Large intestine (tissue), 3 donors: ENCODE results near the gene SLC25A4. TPM values are rescaled to one million over a fixed set of nuclear protein-coding genes. Genes with fewer than 3 reads are reported as not detected.
"Not testable (repeated sequence)": the region's sequence is repeated elsewhere in the genome, so short reads cannot be mapped to it uniquely, and the experiment has no call there.

ENCODE experiments used
- DNase-seq, 2 donors: peaks; one replicate each; pipeline versions ENCODE4 v3.0.0 to v3.0.0-alpha.2; 2013
- H3K27ac ChIP-seq: one replicate; pipeline ENCODE4 v1.5.1; 2013; ENCODE audit warnings: low read length
- H3K27me3 ChIP-seq: 2 replicates; pipeline ENCODE4 v1.6.1; 2013; ENCODE audit warnings: low read length; ENCODE audit not compliant: control insufficient read depth, insufficient read depth
- H3K36me3 ChIP-seq: 2 replicates; pipeline ENCODE4 v1.6.1; 2013; ENCODE audit warnings: low read length; ENCODE audit not compliant: control insufficient read depth, insufficient read depth
- H3K4me1 ChIP-seq: one replicate; pipeline ENCODE4 v1.6.1; 2013; ENCODE audit warnings: low read length; ENCODE audit not compliant: control insufficient read depth, insufficient read depth
- H3K4me3 ChIP-seq: one replicate; pipeline ENCODE4 v1.5.1; 2013; ENCODE audit warnings: low read length
- H3K9me3 ChIP-seq: one replicate; pipeline ENCODE4 v1.6.1; 2013; ENCODE audit warnings: mild to moderate bottlenecking, low read depth, low read length, moderate library complexity; ENCODE audit not compliant: control insufficient read depth
- WGBS: methylation state at CpG from one replicate; pipeline ENCODE4 v1.1.5; 2013; ENCODE audit warnings: low lambda C conversion rate; ENCODE audit not compliant: insufficient coverage; 5-methylcytosine and 5-hydroxymethylcytosine counted together
- polyA plus RNA-seq: library from polyadenylated mRNA; unstranded; fragments of 120-200 nt; gene quantifications from one replicate; pipeline ENCODE4 v1.2.1, GENCODE V29; 2013

Gene SLC25A4
- polyA plus RNA-seq, 1 donor: 34.0 TPM

DNA sequence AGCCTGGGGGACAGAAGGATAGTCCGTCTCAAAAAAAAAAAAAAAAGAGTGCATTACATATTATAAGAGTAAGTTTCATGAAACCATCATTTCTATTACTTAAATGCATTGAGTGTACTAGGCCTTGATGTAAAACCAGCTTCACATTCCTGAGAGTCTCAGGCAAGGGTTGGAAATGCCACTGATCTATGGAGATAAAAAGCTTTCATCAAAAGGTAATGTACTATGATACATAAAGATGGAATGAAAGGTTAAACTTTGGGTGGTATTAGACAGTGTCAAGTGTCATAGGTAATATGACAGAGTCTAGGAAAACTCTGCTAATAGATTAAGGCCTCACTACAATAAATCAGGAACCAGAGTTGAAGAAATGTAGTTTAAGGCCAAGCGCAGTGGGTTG, 53.4 kb downstream of the SLC25A4 start:
- no CpG with 5 or more reads among the region's 2 CpGs for WGBS
- H3K36me3 ChIP-seq: no peaks in the 10 kb centered on the region
- H3K9me3 ChIP-seq: no peaks in the 10 kb centered on the region
- no peak overlapping the region for H3K4me3 ChIP-seq
- no peak overlapping the region for H3K27ac ChIP-seq
- no peak for DNase-seq
- no peaks in the 10 kb centered on the region for H3K4me1 ChIP-seq
- no peaks in the 10 kb centered on the region for H3K27me3 ChIP-seq

DNA sequence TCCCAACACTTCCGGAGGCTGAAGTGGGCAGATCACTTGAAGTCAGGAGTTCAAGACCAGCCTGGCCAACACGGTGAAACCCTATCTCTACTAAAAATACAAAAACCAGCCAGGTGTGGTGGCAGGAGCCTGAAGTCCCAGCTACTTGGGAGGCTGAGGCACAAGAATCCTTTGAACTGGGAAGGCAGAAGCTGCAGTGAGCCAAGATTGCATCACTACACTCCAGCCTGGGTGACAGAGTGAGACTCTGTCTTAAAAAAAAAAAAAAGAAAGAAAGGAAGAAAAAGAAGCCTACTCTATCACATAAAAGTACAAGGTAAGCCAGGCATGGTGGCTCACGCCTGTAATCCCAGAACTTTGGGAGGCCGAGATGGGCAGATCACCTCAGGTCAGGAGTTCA, 55.1 kb downstream of the SLC25A4 start:
- not testable (repeated sequence) for H3K27me3 ChIP-seq, H3K36me3 ChIP-seq, H3K4me3 ChIP-seq, DNase-seq, H3K9me3 ChIP-seq, H3K27ac ChIP-seq
- WGBS: no CpG with 5 or more reads among the region's 4 CpGs
- H3K4me1 ChIP-seq: peaks cover 13% of the 10 kb centered on the region

Other genes starting within 250 kb of the SLC25A4 start
- gene HELT, start 124.8 kb upstream of the SLC25A4 start, polyA plus RNA-seq: not detected
- 27.4 TPM for gene CFAP97, start 60.7 kb downstream of the SLC25A4 start, polyA plus RNA-seq
- gene SNX25, start 66.3 kb downstream of the SLC25A4 start, polyA plus RNA-seq: 13.4 TPM